Neural cell (in vitro differentiated cells): ENCODE measurements around the gene ZNF778. TPM values are rescaled to one million over a fixed set of nuclear protein-coding genes. Genes with fewer than 3 reads are reported as not detected.

Source experiments
- H2AFZ ChIP-seq: fragments of 200-600, 300-800 bp; sonication (generic), shearing (Covaris generic); 2 replicates; pipeline ENCODE4 v1.6.0; 2014; ENCODE audit warnings: low read depth, mild to moderate bottlenecking, antibody characterized with exemption, low read length, moderate library complexity
- H3F3A ChIP-seq: fragments of 200-600 bp; shearing (Covaris generic); 2 replicates; pipeline ENCODE4 v1.6.1; 2016; ENCODE audit warnings: mild to moderate bottlenecking, moderate library complexity, mixed read lengths, antibody characterized with exemption, low read length; ENCODE audit not compliant: insufficient read depth, poor library complexity, severe bottlenecking
- H3K27ac ChIP-seq: fragments of 200-600, 300-800 bp; sonication (generic), shearing (Covaris generic); 2 replicates; pipeline ENCODE4 v1.5.1; 2014; ENCODE audit warnings: mild to moderate bottlenecking, low read length, moderate library complexity
- H3K27me3 ChIP-seq: fragments of 300-800, 200-600 bp; sonication (generic), shearing (Covaris generic); 2 replicates; pipeline ENCODE4 v1.6.0; 2014; ENCODE audit warnings: mild to moderate bottlenecking, low read depth, low read length, moderate library complexity; ENCODE audit not compliant: insufficient read depth
- H3K36me3 ChIP-seq: fragments of 300-800, 200-600 bp; sonication (generic), shearing (Covaris generic); 2 replicates; pipeline ENCODE4 v1.5.1; 2014; ENCODE audit warnings: mild to moderate bottlenecking, antibody characterized with exemption, low read length, moderate library complexity; ENCODE audit not compliant: insufficient read depth
- H3K4me2 ChIP-seq: fragments of 300-800, 200-600 bp; sonication (generic), shearing (Covaris generic); 2 replicates; pipeline ENCODE4 v1.6.0; 2014; ENCODE audit warnings: mild to moderate bottlenecking, low read length
- H3K4me3 ChIP-seq: fragments of 300-800, 200-600 bp; sonication (generic), shearing (Covaris generic); 2 replicates; pipeline ENCODE4 v1.5.1; 2014; ENCODE audit warnings: mild to moderate bottlenecking, low read length, moderate library complexity
- H3K79me2 ChIP-seq: fragments of 200-600 bp; shearing (Covaris generic); replicated peaks from 2 replicates; pipeline ENCODE4 v1.6.0; 2014; ENCODE audit warnings: mild to moderate bottlenecking, low read length, moderate library complexity; ENCODE audit not compliant: insufficient read depth
- H3K9ac ChIP-seq: fragments of 300-800, 200-600 bp; sonication (generic), shearing (Covaris generic); 2 replicates; pipeline ENCODE4 v1.6.1; 2016; ENCODE audit warnings: mild to moderate bottlenecking, low read length, mixed read lengths
- H3K9me2 ChIP-seq: fragments of 200-600 bp; shearing (Covaris generic); 2 replicates; pipeline ENCODE4 v1.6.1; 2016; ENCODE audit warnings: mild to moderate bottlenecking, low read length, mixed read lengths; ENCODE audit not compliant: insufficient read depth
- H3K9me3 ChIP-seq: fragments of 200-600, 300-800 bp; sonication (generic), shearing (Covaris generic); 2 replicates; pipeline ENCODE4 v1.6.1; 2016; ENCODE audit warnings: mild to moderate bottlenecking, mixed run types, low read length, moderate library complexity, mixed read lengths
- H4K20me1 ChIP-seq: fragments of 200-600 bp; shearing (Covaris generic); 2 replicates; pipeline ENCODE4 v1.6.1; 2016; ENCODE audit warnings: mild to moderate bottlenecking, mixed run types; ENCODE audit not compliant: insufficient read depth
- EP300 ChIP-seq: fragments of 450-650 bp; conservative IDR thresholded peaks from 2 replicates; pipeline ENCODE4 v1.6.1; 2014; ENCODE audit warnings: antibody characterized with exemption, mild to moderate bottlenecking, moderate library complexity; ENCODE audit not compliant: poor library complexity, severe bottlenecking
- EZH2 ChIP-seq: fragments of 200-600, 300-800 bp; shearing (Covaris generic), sonication (generic); IDR thresholded peaks from 2 replicates; pipeline ENCODE4 v1.6.1; 2014; ENCODE audit warnings: antibody characterized with exemption, low read length, borderline replicate concordance, mild to moderate bottlenecking; ENCODE audit not compliant: insufficient read depth, poor library complexity, severe bottlenecking
- MXI1 ChIP-seq: fragments of 450-650 bp; conservative IDR thresholded peaks from 2 replicates; pipeline ENCODE4 v1.6.1; 2014; ENCODE audit warnings: antibody characterized with exemption, mild to moderate bottlenecking; ENCODE audit not compliant: poor library complexity, severe bottlenecking
- POLR2AphosphoS5 ChIP-seq: IDR thresholded peaks from 2 replicates; pipeline ENCODE4 v1.6.1; 2012
- RAD21 ChIP-seq: fragments of 450-650 bp; conservative IDR thresholded peaks from 2 replicates; pipeline ENCODE4 v1.6.1; 2014; ENCODE audit warnings: antibody characterized with exemption, mild to moderate bottlenecking, moderate library complexity
- SMC3 ChIP-seq: fragments of 450-650 bp; conservative IDR thresholded peaks from 2 replicates; pipeline ENCODE4 v1.6.1; 2014; ENCODE audit warnings: antibody characterized with exemption, mild to moderate bottlenecking, moderate library complexity; ENCODE audit not compliant: poor library complexity
- TAF1 ChIP-seq: IDR thresholded peaks from 2 replicates; pipeline ENCODE4 v1.6.1; 2012; ENCODE audit warnings: low read depth
- polyA plus RNA-seq: library from polyadenylated mRNA; depleted of rRNA; stranded (reverse); fragments of >200 nt; gene quantifications from 2 replicates; pipeline ENCODE4 v1.2.3, GENCODE V29; 2014
- TF ChIP-seq, protein P1 (sequence below): IDR thresholded peaks from 2 replicates; pipeline ENCODE4 v1.6.1; 2012; ENCODE audit warnings: borderline replicate concordance
- TF ChIP-seq, protein P2 (sequence below): fragments of 450-650 bp; IDR thresholded peaks from 2 replicates; pipeline ENCODE4 v1.5.1; 2014; ENCODE audit warnings: antibody characterized with exemption, mild to moderate bottlenecking, moderate library complexity; ENCODE audit not compliant: poor library complexity, severe bottlenecking

ZNF778 gene
- polyA plus RNA-seq, 1 donor from 2014 or later, result 14.7 TPM

DNA sequence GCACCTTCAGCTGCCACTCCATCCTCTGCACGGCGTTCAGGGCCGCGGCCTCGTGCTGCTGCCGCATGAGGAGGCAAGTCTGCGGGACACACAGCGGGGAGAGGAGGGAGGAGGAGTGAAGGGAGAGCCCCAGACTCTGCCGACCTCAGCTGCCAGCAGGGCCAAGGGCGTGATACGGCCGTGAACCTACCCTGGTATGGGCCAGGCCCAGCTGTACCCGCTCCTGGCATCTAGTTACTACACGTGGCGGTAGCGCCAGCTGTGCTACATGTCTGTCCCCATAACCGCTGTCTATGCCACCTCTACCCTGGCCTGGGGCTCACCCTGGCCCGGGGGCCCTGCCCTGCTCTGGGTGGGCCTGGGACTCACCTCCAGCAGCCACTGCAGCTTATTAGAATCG lies 51.1 kb downstream of the ZNF778 start:
- H3K4me3 ChIP-seq, result no peak overlapping the region
- H3K79me2 ChIP-seq, result no peaks in the 10 kb centered on the region
- no peaks in the 10 kb centered on the region for H3K9me2 ChIP-seq
- no peaks in the 10 kb centered on the region for H3F3A ChIP-seq
- H4K20me1 ChIP-seq, result no peaks in the 10 kb centered on the region
- no peak overlapping the region for H3K27ac ChIP-seq
- H3K9me3 ChIP-seq, result no peaks in the 10 kb centered on the region
- TF ChIP-seq MXI1, result no peak
- no peak for TF ChIP-seq SMC3
- no peak for TF ChIP-seq POLR2AphosphoS5
- TF ChIP-seq EP300, result no peak
- TF ChIP-seq TAF1, result no peak
- TF ChIP-seq EZH2, result no peak
- TF ChIP-seq RAD21, result no peak
- TF ChIP-seq, protein P1, sequence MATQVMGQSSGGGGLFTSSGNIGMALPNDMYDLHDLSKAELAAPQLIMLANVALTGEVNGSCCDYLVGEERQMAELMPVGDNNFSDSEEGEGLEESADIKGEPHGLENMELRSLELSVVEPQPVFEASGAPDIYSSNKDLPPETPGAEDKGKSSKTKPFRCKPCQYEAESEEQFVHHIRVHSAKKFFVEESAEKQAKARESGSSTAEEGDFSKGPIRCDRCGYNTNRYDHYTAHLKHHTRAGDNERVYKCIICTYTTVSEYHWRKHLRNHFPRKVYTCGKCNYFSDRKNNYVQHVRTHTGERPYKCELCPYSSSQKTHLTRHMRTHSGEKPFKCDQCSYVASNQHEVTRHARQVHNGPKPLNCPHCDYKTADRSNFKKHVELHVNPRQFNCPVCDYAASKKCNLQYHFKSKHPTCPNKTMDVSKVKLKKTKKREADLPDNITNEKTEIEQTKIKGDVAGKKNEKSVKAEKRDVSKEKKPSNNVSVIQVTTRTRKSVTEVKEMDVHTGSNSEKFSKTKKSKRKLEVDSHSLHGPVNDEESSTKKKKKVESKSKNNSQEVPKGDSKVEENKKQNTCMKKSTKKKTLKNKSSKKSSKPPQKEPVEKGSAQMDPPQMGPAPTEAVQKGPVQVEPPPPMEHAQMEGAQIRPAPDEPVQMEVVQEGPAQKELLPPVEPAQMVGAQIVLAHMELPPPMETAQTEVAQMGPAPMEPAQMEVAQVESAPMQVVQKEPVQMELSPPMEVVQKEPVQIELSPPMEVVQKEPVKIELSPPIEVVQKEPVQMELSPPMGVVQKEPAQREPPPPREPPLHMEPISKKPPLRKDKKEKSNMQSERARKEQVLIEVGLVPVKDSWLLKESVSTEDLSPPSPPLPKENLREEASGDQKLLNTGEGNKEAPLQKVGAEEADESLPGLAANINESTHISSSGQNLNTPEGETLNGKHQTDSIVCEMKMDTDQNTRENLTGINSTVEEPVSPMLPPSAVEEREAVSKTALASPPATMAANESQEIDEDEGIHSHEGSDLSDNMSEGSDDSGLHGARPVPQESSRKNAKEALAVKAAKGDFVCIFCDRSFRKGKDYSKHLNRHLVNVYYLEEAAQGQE, result no peak
- TF ChIP-seq, protein P2, sequence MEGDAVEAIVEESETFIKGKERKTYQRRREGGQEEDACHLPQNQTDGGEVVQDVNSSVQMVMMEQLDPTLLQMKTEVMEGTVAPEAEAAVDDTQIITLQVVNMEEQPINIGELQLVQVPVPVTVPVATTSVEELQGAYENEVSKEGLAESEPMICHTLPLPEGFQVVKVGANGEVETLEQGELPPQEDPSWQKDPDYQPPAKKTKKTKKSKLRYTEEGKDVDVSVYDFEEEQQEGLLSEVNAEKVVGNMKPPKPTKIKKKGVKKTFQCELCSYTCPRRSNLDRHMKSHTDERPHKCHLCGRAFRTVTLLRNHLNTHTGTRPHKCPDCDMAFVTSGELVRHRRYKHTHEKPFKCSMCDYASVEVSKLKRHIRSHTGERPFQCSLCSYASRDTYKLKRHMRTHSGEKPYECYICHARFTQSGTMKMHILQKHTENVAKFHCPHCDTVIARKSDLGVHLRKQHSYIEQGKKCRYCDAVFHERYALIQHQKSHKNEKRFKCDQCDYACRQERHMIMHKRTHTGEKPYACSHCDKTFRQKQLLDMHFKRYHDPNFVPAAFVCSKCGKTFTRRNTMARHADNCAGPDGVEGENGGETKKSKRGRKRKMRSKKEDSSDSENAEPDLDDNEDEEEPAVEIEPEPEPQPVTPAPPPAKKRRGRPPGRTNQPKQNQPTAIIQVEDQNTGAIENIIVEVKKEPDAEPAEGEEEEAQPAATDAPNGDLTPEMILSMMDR, result no peak
- no peak overlapping the region for H2AFZ ChIP-seq
- H3K27me3 ChIP-seq, result no peaks in the 10 kb centered on the region
- H3K9ac ChIP-seq, result no peak overlapping the region
- H3K4me2 ChIP-seq, result no peak overlapping the region
- peaks cover 5% of the 10 kb centered on the region for H3K36me3 ChIP-seq

DNA sequence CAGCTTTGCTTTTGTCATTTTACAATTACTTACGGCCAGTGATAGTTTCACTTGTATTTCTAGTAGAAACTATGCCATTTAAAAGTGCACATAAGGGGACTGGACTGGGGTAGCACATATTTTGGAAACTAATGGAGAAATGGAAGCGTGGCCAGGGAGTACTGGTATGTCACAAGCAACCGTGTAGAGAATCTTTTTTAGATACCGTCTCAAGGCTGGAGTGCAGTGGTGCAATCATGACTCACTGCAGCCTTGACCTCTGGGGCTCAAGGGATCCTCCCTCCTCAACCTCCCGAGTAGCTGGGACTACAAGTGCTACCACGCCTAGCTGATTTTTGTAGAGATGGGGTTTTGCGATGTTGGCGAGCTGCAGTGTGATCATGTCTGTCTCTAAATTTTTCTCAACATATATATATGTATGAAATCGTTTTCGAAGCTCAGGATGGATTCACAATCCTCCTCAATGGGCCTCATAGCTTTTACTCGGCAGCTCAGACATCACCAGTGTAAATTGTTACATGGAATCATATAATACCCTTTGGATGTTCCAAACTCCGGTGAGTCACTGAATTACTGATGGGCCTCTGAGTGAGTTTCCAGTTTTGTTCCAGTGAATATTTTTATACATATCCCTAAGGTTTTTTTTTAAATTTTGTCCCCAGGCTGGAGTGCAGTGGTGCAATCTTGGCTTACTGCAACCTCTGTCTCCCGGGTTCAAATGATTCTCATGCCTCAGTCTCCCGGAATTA lies 51.7 kb downstream of the ZNF778 start:
- Histone ChIP-seq H4K20me1 (no peaks in the 10 kb centered on the region), H2AFZ (no peak overlapping the region), H3K4me2 (no peak overlapping the region), H3F3A (no peaks in the 10 kb centered on the region), H3K9me3 (no peaks in the 10 kb centered on the region), H3K36me3 (peaks cover 5% of the 10 kb centered on the region), H3K9me2 (no peaks in the 10 kb centered on the region), H3K27me3 (no peaks in the 10 kb centered on the region), H3K27ac (no peak overlapping the region), H3K79me2 (no peaks in the 10 kb centered on the region), H3K4me3 (no peak overlapping the region), H3K9ac (no peak overlapping the region)
- TF ChIP-seq TAF1 (no peak), MXI1 (no peak), EZH2 (no peak), POLR2AphosphoS5 (no peak), SMC3 (no peak), RAD21 (no peak), EP300 (no peak)
- TF ChIP-seq, protein P1, result no peak
- TF ChIP-seq, protein P2, result no peak
